ENCODE measurements around the gene BTNL9. TPM values are rescaled to one million over a fixed set of nuclear protein-coding genes. Genes with fewer than 3 reads are reported as not detected.

BTNL9 gene
- polyA plus RNA-seq, 1 of the 3 experiments (the other 2 are of a cell fraction): not detected

DNA sequence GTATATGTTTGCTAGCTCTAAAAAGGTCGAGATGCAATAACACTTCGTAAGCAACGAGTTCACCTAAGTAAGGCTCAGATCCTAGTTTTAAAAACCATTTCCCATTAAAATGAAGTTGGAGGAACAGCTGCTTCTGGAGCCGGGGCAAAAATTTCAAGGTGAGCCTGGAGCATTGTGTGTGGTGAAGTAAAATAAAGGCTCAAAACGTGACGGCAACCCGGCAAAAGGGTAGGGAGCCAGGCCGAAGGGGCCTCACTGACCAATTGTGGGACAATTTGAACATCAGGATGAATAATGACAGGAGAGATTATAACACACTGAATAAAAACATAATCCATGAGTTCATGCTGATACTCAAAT lies 20.1 kb downstream of the BTNL9 start (continued):
- TF ChIP-seq CTCF (IDR thresholded peaks at IDR 0.05): no peak
- TF ChIP-seq FOXJ3 (CRISPR knock-in tag; IDR thresholded peaks at IDR 0.05): no peak
- no peak for TF ChIP-seq MAX (IDR thresholded peaks at IDR 0.05; ENCODE audit: low read depth)
- no peak for TF ChIP-seq FOXM1 (IDR thresholded peaks at IDR 0.05; ENCODE audit: low read depth)
- no peak for TF ChIP-seq TAF1 (IDR thresholded peaks at IDR 0.05; ENCODE audit: borderline replicate concordance, low read depth, low read length)

DNA sequence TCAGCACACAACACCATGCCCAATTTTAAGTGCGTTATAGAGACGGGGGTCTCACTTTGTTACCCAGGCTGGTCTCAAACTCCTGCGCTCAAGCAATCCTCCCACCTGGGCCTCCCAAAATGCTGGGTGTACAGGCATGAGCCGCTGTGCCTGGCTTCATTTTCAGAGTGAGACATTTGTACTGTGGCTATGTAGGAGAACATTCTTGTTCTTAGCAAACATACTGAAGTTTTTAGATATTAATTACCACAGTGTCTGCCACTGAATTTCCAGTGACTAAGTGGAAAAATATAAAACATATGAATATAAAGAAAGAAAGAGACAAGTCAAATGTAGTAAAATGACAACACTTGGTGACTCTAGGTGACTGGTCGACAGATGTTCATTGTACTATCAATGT lies 20.9 kb downstream of the BTNL9 start:
- H3K27ac ChIP-seq (ENCODE audit: low read depth in 2 of 2, low read length in 1 of 2): no peak overlapping the region
- peaks cover 69% of the 10 kb centered on the region for H3K27me3 ChIP-seq (ENCODE audit: insufficient read depth)
- no peak overlapping the region for H3K4me2 ChIP-seq
- H2AFZ ChIP-seq (ENCODE audit: low read depth): no peak overlapping the region
- WGBS (ENCODE audit: low lambda C conversion rate): 3% methylated on average over 5 of the region's 5 CpGs
- no peaks in the 10 kb centered on the region for H3K9me3 ChIP-seq
- POLR2A ChIA-PET: no interaction called here
- DNase-seq: no peak
- H3F3A ChIP-seq (replicated peaks; ENCODE audit: insufficient read depth): no peaks in the 10 kb centered on the region
- no peaks in the 10 kb centered on the region for H3K36me3 ChIP-seq (replicated peaks in 1 of 2; ENCODE audit: control insufficient read depth in 1 of 2, insufficient read depth in 2 of 2, low read length in 1 of 2)
- no peaks in the 10 kb centered on the region for H4K20me1 ChIP-seq (ENCODE audit: insufficient read depth)
- no peak for TF ChIP-seq USF2 (IDR thresholded peaks at IDR 0.05; ENCODE audit: borderline replicate concordance, low read depth, low read length)
- no peak for TF ChIP-seq ELF1 (IDR thresholded peaks at IDR 0.05)
- no peak overlapping the region for H3K4me3 ChIP-seq (ENCODE audit: low read depth in 2 of 2, low read length in 1 of 2)
- CTCF ChIA-PET: no interaction called here
- H3K9me2 ChIP-seq: no peaks in the 10 kb centered on the region
- H3K9ac ChIP-seq: no peak overlapping the region
- no peaks in the 10 kb centered on the region for H3K4me1 ChIP-seq (ENCODE audit: control insufficient read depth in 1 of 2, insufficient read depth in 2 of 2, low read depth in 1 of 2, low read length in 1 of 2)
- no peaks in the 10 kb centered on the region for H3K79me2 ChIP-seq (ENCODE audit: insufficient read depth)

GRCh38 chr5:181061645-181062044 lies 21.6 kb downstream of the BTNL9 start:
- no peak for DNase-seq
- CTCF ChIA-PET: no interaction called here
- 17% methylated on average over 14 of the region's 14 CpGs for WGBS (ENCODE audit: low lambda C conversion rate)
- POLR2A ChIA-PET: no interaction called here
- Histone ChIP-seq H3K9me3 (no peaks in the 10 kb centered on the region), H3K36me3 (replicated peaks in 1 of 2; ENCODE audit: control insufficient read depth in 1 of 2, insufficient read depth in 2 of 2, low read length in 1 of 2) (no peaks in the 10 kb centered on the region), H3K4me2 (no peak overlapping the region), H3K9ac (no peak overlapping the region), H3K4me1 (ENCODE audit: control insufficient read depth in 1 of 2, insufficient read depth in 2 of 2, low read depth in 1 of 2, low read length in 1 of 2) (no peaks in the 10 kb centered on the region), H4K20me1 (ENCODE audit: insufficient read depth) (no peaks in the 10 kb centered on the region), H3K27ac (ENCODE audit: low read depth in 2 of 2, low read length in 1 of 2) (no peak overlapping the region), H3K9me2 (no peaks in the 10 kb centered on the region), H3K79me2 (ENCODE audit: insufficient read depth) (no peaks in the 10 kb centered on the region), H2AFZ (ENCODE audit: low read depth) (no peak overlapping the region), H3F3A (replicated peaks; ENCODE audit: insufficient read depth) (no peaks in the 10 kb centered on the region), H3K4me3 (ENCODE audit: low read depth in 2 of 2, low read length in 1 of 2) (no peak overlapping the region), H3K27me3 (ENCODE audit: insufficient read depth) (peaks cover 62% of the 10 kb centered on the region)
- no peak for TF ChIP-seq MXI1 (IDR thresholded peaks at IDR 0.05; ENCODE audit: low read depth, low read length)
- TF ChIP-seq SMC3 (IDR thresholded peaks at IDR 0.05; ENCODE audit: low read depth, low read length): no peak
- TF ChIP-seq, protein P1, sequence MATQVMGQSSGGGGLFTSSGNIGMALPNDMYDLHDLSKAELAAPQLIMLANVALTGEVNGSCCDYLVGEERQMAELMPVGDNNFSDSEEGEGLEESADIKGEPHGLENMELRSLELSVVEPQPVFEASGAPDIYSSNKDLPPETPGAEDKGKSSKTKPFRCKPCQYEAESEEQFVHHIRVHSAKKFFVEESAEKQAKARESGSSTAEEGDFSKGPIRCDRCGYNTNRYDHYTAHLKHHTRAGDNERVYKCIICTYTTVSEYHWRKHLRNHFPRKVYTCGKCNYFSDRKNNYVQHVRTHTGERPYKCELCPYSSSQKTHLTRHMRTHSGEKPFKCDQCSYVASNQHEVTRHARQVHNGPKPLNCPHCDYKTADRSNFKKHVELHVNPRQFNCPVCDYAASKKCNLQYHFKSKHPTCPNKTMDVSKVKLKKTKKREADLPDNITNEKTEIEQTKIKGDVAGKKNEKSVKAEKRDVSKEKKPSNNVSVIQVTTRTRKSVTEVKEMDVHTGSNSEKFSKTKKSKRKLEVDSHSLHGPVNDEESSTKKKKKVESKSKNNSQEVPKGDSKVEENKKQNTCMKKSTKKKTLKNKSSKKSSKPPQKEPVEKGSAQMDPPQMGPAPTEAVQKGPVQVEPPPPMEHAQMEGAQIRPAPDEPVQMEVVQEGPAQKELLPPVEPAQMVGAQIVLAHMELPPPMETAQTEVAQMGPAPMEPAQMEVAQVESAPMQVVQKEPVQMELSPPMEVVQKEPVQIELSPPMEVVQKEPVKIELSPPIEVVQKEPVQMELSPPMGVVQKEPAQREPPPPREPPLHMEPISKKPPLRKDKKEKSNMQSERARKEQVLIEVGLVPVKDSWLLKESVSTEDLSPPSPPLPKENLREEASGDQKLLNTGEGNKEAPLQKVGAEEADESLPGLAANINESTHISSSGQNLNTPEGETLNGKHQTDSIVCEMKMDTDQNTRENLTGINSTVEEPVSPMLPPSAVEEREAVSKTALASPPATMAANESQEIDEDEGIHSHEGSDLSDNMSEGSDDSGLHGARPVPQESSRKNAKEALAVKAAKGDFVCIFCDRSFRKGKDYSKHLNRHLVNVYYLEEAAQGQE (IDR thresholded peaks at IDR 0.05; ENCODE audit: low read depth, low read length): no peak
- no peak for TF ChIP-seq EP300 (IDR thresholded peaks at IDR 0.05; ENCODE audit: borderline replicate concordance in 1 of 2, low read depth in 1 of 2, low read length in 1 of 2)

All from SK-N-SH (cell line).